Amniotic epithelial cell (primary cell): ENCODE data around the gene MTPN.
A peak's percentile ranks its signal among the peaks of the same experiment; 100 is the strongest.

Source experiments
- DNase-seq: peaks from one replicate; pipeline ENCODE4 v3.0.0-alpha.2; 2010; ENCODE audit warnings: low read depth

MTPN gene

DNA sequence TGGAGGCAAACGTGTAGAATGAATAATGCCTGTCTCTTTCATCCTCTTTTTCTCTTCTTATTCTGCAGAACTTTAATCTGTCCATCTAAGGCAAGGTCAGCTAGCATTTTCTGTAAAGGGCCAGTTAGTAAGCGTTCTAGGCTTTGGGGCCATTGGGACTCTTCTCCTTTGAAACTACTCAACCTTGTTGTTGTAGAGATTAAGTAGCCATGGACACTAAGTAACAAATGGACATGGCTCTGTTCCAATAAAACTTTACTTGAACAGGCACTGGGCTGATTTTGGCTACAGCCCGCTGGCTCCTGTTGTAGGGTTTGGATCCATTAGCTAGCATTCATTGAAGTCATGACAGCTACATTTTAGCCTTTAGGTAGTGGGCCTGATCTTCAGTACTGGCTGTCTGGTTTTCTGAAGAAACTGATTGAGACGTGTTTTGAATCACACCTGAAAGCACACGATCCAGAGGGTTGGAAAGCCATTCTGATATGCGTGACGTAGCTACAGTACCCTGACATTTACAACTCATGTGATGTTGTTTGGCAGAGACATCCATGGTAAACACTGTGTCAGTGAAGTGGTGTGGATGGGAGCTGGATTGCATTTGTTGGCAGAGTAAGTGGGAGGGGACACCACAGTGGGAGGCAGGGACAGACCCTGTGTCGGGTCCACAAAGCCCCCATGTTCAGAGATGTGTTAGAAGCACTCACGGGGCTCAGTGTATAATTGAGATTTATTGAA lies 92.5 kb downstream of the MTPN start:
- DNase-seq, result no peak

DNA sequence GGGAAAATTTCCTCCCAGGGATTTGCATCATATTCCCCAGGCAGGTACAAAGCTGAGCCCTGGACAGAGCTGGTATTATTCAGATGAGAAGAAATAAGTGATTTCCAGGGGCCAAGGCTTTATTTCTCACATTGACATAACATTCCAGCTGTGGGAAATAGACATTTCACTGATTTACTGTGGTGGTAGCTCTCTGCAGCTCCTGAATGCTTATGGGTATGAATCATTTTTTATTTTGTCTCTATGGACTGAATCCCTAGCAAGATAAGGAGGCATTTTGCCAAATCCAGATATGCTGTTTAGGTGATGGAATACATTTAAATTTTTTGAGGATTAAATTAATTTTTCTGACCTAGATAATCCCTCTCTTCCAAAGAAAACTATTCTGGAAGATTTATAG lies 97.9 kb downstream of the MTPN start:
- peak; percentile 85 for DNase-seq

DNA sequence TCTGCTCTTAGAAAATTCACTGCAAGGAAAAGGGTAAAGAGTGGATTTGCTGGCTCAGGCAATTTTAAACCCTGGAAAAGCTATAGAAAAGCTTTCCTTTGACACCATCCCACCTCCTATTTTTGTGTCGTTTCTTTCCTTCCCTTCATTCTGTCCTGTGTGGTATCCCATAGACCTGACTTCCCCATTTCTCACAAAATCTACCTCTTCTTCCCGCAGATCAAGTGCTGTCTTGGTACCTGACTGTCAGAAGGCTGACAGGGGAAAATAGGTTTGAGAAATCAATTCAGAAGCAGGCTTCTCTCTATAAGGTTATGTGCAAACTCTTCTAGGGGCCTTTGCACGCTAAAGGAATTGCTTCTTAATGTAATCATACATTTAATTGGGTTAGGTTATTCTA lies 98.9 kb downstream of the MTPN start:
- DNase-seq, result no peak

DNA sequence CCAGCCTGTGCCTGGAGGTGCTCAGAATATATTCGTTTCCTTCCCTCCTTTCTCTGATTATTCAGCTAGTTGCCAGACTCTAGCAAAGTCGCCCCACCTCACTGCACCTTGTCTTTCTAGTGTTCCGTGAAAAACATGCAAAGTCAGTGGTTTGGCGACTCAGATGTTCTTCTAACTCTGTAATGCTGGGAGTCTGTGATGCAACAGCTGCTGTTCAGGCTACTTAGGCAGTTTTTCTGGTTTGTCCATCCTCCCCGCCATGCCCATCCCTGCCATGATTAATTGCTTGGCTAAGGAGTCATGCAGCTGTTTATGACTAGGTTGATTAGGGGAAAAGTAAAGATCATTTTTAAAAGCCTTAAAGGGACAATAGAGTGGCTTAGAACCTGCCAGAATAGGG lies 99.4 kb downstream of the MTPN start:
- DNase-seq, result peak; percentile 94
